Peyer's patch (tissue), 4 donors: ENCODE measurements around the gene GABRD.

ENCODE experiments used
- CTCF ChIP-seq, 6 experiments: fragments of 450-650 bp in 4 of 6; fragments of 200-600 bp in 2 of 6; sonication (generic) in 1 of 6; IDR thresholded peaks; one replicate each; pipeline ENCODE4 v1.5.1; 2017 to 2019; ENCODE audit warnings: antibody characterized with exemption in 6 of 6, mild to moderate bottlenecking in 3 of 6, moderate library complexity in 1 of 6
- POLR2A ChIP-seq, 2 donors: fragments of 450-650 bp; IDR thresholded peaks; one replicate each; pipeline ENCODE4 v1.5.1; 2017; ENCODE audit warnings: antibody characterized with exemption in 2 of 2, mild to moderate bottlenecking in 2 of 2, moderate library complexity in 2 of 2

- no peak for TF ChIP-seq CTCF (IDR thresholded peaks at IDR 0.05)
- TF ChIP-seq POLR2A (IDR thresholded peaks at IDR 0.05) = no peak
These were observed 34.7 kb downstream of the GABRD start for GRCh38 chr1:2053784-2054376.
